GM21825 (cell line): Measurements from ENCODE around the gene PNMA6E.
"Not testable (repeated sequence)": the region's sequence is repeated elsewhere in the genome, so short reads cannot be mapped to it uniquely, and the experiment has no call there.

ENCODE experiments used
- ATAC-seq: cut with Tn5 transposase; IDR thresholded peaks from one replicate; pipeline ENCODE4 v1.9.1; 2021; ENCODE audit warnings: mild to moderate bottlenecking, moderate library complexity; ENCODE audit not compliant: unreplicated experiment

Gene PNMA6E

GRCh38 chrX:153409414-153410101 is 8.4 kb upstream of the PNMA6E start:
- ATAC-seq, result no peak

GRCh38 chrX:153408871-153409351 is 7.8 kb upstream of the PNMA6E start:
- ATAC-seq, result no peak

- ATAC-seq, result no peak
Observed at GRCh38 chrX:153408221-153408721, 7.1 kb upstream of the PNMA6E start.

- ATAC-seq, result no peak
Observed at GRCh38 chrX:153407736-153408135, 6.6 kb upstream of the PNMA6E start.

GRCh38 chrX:153406903-153407302 is 5.8 kb upstream of the PNMA6E start:
- ATAC-seq, result no peak

- ATAC-seq, result no peak
Observed at GRCh38 chrX:153406011-153406410, 4.9 kb upstream of the PNMA6E start.

GRCh38 chrX:153405426-153405825 is 4.3 kb upstream of the PNMA6E start:
- ATAC-seq, result no peak

GRCh38 chrX:153404333-153404732 is 3.2 kb upstream of the PNMA6E start:
- not testable (repeated sequence) for ATAC-seq

GRCh38 chrX:153400146-153401132 is 711 bp downstream of the PNMA6E start:
- ATAC-seq, result no peak

GRCh38 chrX:153398275-153398960 is 2.7 kb downstream of the PNMA6E start:
- no peak for ATAC-seq

- ATAC-seq, result no peak
Observed at GRCh38 chrX:153397256-153397960, 3.7 kb downstream of the PNMA6E start.

- no peak for ATAC-seq
Observed at GRCh38 chrX:153396320-153397195, 4.6 kb downstream of the PNMA6E start.

- ATAC-seq, result no peak
Observed at GRCh38 chrX:153395613-153396319, 5.4 kb downstream of the PNMA6E start.

- ATAC-seq, result no peak
Observed at GRCh38 chrX:153394612-153395011, 6.5 kb downstream of the PNMA6E start.

GRCh38 chrX:153392642-153393321 is 8.4 kb downstream of the PNMA6E start:
- no peak for ATAC-seq

GRCh38 chrX:153389460-153389768 is 11.7 kb downstream of the PNMA6E start:
- ATAC-seq, result not testable (repeated sequence)

GRCh38 chrX:153388722-153389459 is 12.3 kb downstream of the PNMA6E start:
- no peak for ATAC-seq
